OCI-LY7 (cell line): ENCODE measurements around the gene RAE1.

Experiments used
- CTCF ChIP-seq: fragments of 200-600 bp; sonication (generic); conservative IDR thresholded peaks from 2 replicates; pipeline ENCODE4 v1.5.1; 2014; ENCODE audit warnings: mild to moderate bottlenecking, antibody characterized with exemption, low read length, moderate library complexity, mixed read lengths
- EZH2phosphoT487 ChIP-seq: fragments of 200-600 bp; sonication (generic); IDR thresholded peaks from 2 replicates; pipeline ENCODE4 v1.6.1; 2018; ENCODE audit warnings: low read depth, borderline replicate concordance, mild to moderate bottlenecking, mixed run types, antibody characterized with exemption, low read length, moderate library complexity, mixed read lengths

DNA sequence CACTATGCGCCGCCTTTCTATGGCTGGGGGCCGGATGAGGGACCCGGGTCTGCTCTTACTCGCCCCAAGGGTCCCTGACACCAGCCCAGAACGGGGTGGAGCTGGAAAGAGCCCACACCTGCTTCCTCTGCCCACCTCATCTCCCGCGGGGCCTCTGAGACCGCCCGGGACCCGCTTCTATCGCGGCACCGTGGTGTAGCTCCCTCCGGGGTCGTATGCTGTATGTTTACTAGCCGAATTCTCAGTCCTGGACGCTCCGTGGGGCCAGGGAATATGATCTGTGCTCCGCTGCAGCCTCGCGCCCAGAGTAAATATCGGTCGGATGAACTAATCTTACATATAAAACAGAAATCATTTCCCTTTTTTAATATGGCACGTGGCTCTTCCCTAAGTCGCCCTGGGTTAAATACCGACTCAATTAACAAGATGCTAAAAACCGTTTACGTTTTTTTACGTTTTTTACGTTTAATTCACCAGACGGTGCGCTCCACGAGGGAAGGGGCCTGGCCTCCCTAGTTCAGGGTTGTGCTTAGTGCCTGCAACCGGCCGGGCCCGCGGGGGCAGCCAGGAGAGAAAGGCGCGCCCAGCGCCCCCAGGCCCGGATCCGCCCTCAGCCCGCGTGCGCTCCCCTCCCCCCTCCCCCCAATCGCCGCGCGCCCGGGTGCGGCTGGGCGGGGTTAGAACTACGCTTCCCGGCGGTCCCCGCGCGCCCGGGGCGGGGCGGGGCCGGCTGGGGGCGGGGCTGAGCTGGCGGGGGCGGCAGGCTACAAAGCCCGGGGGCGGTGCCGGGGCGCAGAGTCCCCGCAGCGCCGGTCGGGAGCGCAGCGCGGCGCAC, 39.8 kb downstream of the RAE1 start, which contains the start of gene RBM38:
- TF ChIP-seq CTCF (no peak), EZH2phosphoT487 (no peak)
